ENCODE measurements around the gene GADD45GIP1. TPM values are rescaled to one million over a fixed set of nuclear protein-coding genes. Genes with fewer than 3 reads are reported as not detected.
A peak's percentile ranks its signal among the peaks of the same experiment; 100 is the strongest.

GADD45GIP1 gene
- total and polyA plus RNA-seq, 2 donors (not counting 1 experiment from before 2014, with no cell fraction given), result 12.6 to 17.5 TPM

- no peak for ATAC-seq (ENCODE audit: low read depth)
- Histone ChIP-seq H4K20me1 (ENCODE audit: control insufficient read depth, insufficient read depth, low read length, poor library complexity, severe bottlenecking) (no peaks in the 10 kb centered on the region), H3K4me1 (ENCODE audit: control insufficient read depth in 2 of 2, insufficient read depth in 2 of 2, low read length in 2 of 2) (peaks cover 30 to 43% of the 10 kb centered on the region in 2 donors), H3K9me3 (ENCODE audit: control extremely low read depth in 1 of 3, control insufficient read depth in 2 of 3, insufficient read depth in 1 of 3, low read length in 2 of 3) (no peaks in the 10 kb centered on the region), H3K9ac (ENCODE audit: low read length) (no peak overlapping the region), H3K27me3 (replicated peaks in 1 of 4; ENCODE audit: control extremely low read depth in 1 of 4, control insufficient read depth in 3 of 4, insufficient read depth in 4 of 4, low read length in 3 of 4) (peaks cover 0 to 10% (median 2%) of the 10 kb centered on the region in 4 experiments), H3K79me2 (ENCODE audit: control insufficient read depth, insufficient read depth, low read length) (no peaks in the 10 kb centered on the region), H3K4me2 (replicated peaks; ENCODE audit: low read depth, low read length, poor library complexity, severe bottlenecking) (peak overlapping the region; percentile 91), H3K4me3 (ENCODE audit: control extremely low read depth in 1 of 5, extremely low read depth in 1 of 5, insufficient read depth in 1 of 5, low read depth in 2 of 5, low read length in 4 of 5) (no peak overlapping the region), H3K36me3 (replicated peaks in 1 of 2; ENCODE audit: control extremely low read depth in 1 of 2, control insufficient read depth in 1 of 2, extremely low read depth in 1 of 2, insufficient read depth in 2 of 2, low read length in 1 of 2) (no peaks in the 10 kb centered on the region), H2AFZ (ENCODE audit: insufficient read depth, low read depth, low read length, poor library complexity, severe bottlenecking) (no peak overlapping the region), H3K27ac (ENCODE audit: low read length in 2 of 2) (no peak overlapping the region)
- H3K27ac Mint-ChIP-seq, result no peak overlapping the region
- H3K4me1 Mint-ChIP-seq, result peaks cover 15% of the 10 kb centered on the region
- peaks cover 4% of the 10 kb centered on the region for H3K27me3 Mint-ChIP-seq
- WGBS (ENCODE audit: insufficient coverage), result 74% methylated on average over 3 of the region's 3 CpGs
- H3K9me3 Mint-ChIP-seq (ENCODE audit: insufficient read depth), result no peaks in the 10 kb centered on the region
- TF ChIP-seq EZH2 (IDR thresholded peaks at IDR 0.05; ENCODE audit: borderline replicate concordance, insufficient read depth, low read depth, low read length, poor library complexity, severe bottlenecking) (no peak), CTCF (IDR thresholded peaks at IDR 0.05) (no peak)
- peak; percentile 45 for DNase-seq
- no peak overlapping the region for H3K4me3 Mint-ChIP-seq
- CTCF ChIA-PET, result interaction anchor here (0.9 to 12.5 kb wide), 6 partner anchors 19 to 121 kb away, joined by 3 to 285 read pairs (median 9); no protein-coding TSS in a partner anchor
- POLR2A ChIA-PET, result interaction anchor here (0.5 to 1.3 kb wide), 3 partner anchors 10 to 111 kb away, joined by 3 to 4 read pairs (median 3); no protein-coding TSS in a partner anchor
- intact Hi-C loops (cut with micrococcal nuclease), result loop anchor here (5.0 kb wide), 1 partner anchor 763 kb away; a partner anchor contains a TSS
Observed at GRCh38 chr19:12984143-12984627, 27.2 kb upstream of the GADD45GIP1 start.

- CTCF ChIA-PET, result interaction anchor here (0.9 to 12.5 kb wide), 5 partner anchors 45 to 110 kb away, joined by 3 to 285 read pairs (median 4); no protein-coding TSS in a partner anchor
- peaks cover 0 to 10% (median 2%) of the 10 kb centered on the region in 4 experiments for H3K27me3 ChIP-seq (replicated peaks in 1 of 4; ENCODE audit: control extremely low read depth in 1 of 4, control insufficient read depth in 3 of 4, insufficient read depth in 4 of 4, low read length in 3 of 4)
- H3K27ac ChIP-seq (ENCODE audit: low read length in 2 of 2), result no peak overlapping the region
- H3K4me2 ChIP-seq (replicated peaks; ENCODE audit: low read depth, low read length, poor library complexity, severe bottlenecking), result peak overlapping the region; percentile 91
- H3K27me3 Mint-ChIP-seq, result peaks cover 4% of the 10 kb centered on the region
- TF ChIP-seq CTCF (IDR thresholded peaks at IDR 0.05) (peak; percentile 91), EZH2 (IDR thresholded peaks at IDR 0.05; ENCODE audit: borderline replicate concordance, insufficient read depth, low read depth, low read length, poor library complexity, severe bottlenecking) (no peak)
- H3K4me3 Mint-ChIP-seq, result no peak overlapping the region
- peak; percentile 93 for DNase-seq
- peak overlapping the region; percentile 77 for H2AFZ ChIP-seq (ENCODE audit: insufficient read depth, low read depth, low read length, poor library complexity, severe bottlenecking)
- peaks cover 15% of the 10 kb centered on the region for H3K4me1 Mint-ChIP-seq
- no peak overlapping the region for H3K27ac Mint-ChIP-seq
- no peaks in the 10 kb centered on the region for H3K9me3 ChIP-seq (ENCODE audit: control extremely low read depth in 1 of 3, control insufficient read depth in 2 of 3, insufficient read depth in 1 of 3, low read length in 2 of 3)
- no peaks in the 10 kb centered on the region for H3K79me2 ChIP-seq (ENCODE audit: control insufficient read depth, insufficient read depth, low read length)
- POLR2A ChIA-PET, result interaction anchor here (0.5 kb wide), 1 partner anchor 111 kb away, joined by 3 read pairs; no protein-coding TSS in a partner anchor
- peak; percentile 77 for ATAC-seq (ENCODE audit: low read depth)
- no peaks in the 10 kb centered on the region for H3K9me3 Mint-ChIP-seq (ENCODE audit: insufficient read depth)
- H3K9ac ChIP-seq (ENCODE audit: low read length), result peak overlapping the region; percentile 51
- intact Hi-C loops (cut with micrococcal nuclease), result loop anchor here (1.0 to 5.0 kb wide), 3 partner anchors 51 to 764 kb away; a partner anchor contains a TSS
- peaks cover 30 to 43% of the 10 kb centered on the region in 2 donors for H3K4me1 ChIP-seq (ENCODE audit: control insufficient read depth in 2 of 2, insufficient read depth in 2 of 2, low read length in 2 of 2)
- no peaks in the 10 kb centered on the region for H3K36me3 ChIP-seq (replicated peaks in 1 of 2; ENCODE audit: control extremely low read depth in 1 of 2, control insufficient read depth in 1 of 2, extremely low read depth in 1 of 2, insufficient read depth in 2 of 2, low read length in 1 of 2)
- H3K4me3 ChIP-seq (ENCODE audit: control extremely low read depth in 1 of 5, extremely low read depth in 1 of 5, insufficient read depth in 1 of 5, low read depth in 2 of 5, low read length in 4 of 5), result peak overlapping the region in 4 of 5 experiments; percentile 24 to 62 (median 36)
- 6% methylated on average over 51 of the region's 51 CpGs for WGBS (ENCODE audit: insufficient coverage)
- no peaks in the 10 kb centered on the region for H4K20me1 ChIP-seq (ENCODE audit: control insufficient read depth, insufficient read depth, low read length, poor library complexity, severe bottlenecking)
Observed at GRCh38 chr19:12983542-12984142, 26.6 kb upstream of the GADD45GIP1 start.

All from B cell (primary cell).